Panc1 (cell line): ENCODE measurements around the gene CDH6. TPM values are rescaled to one million over a fixed set of nuclear protein-coding genes. Genes with fewer than 3 reads are reported as not detected.
A peak's percentile ranks its signal among the peaks of the same experiment; 100 is the strongest.

Source experiments
- ATAC-seq: fragments of 200-7000 bp; cut with Tn5 transposase; 2 replicates; pipeline ENCODE4 v1.9.1; 2020; ENCODE audit warnings: mild to moderate bottlenecking, moderate library complexity
- BruUV-seq: library from RNA; stranded (reverse); fragments of 400-500 nt; replicated peaks from 2 replicates; lab custom pipeline; 2021; lab: Mats Ljungman, UMichigan
- CTCF ChIA-PET: fragments of 300-600 bp; sonication (Branson Sonifier 250); formaldehyde crosslinking; loops from one replicate; lab custom pipeline; 2022; ENCODE audit warnings: antibody characterized with exemption; lab: Charles Lee
- POLR2A ChIA-PET: fragments of 300-600 bp; sonication (Branson Sonifier 250); formaldehyde crosslinking; loops from one replicate; lab custom pipeline; 2022; ENCODE audit warnings: antibody characterized with exemption; lab: Charles Lee
- DNase-seq: peaks from one replicate; pipeline ENCODE4 v3.0.0-alpha.2; 2010; ENCODE audit warnings: low read depth, low spot score
- H3K27ac ChIP-seq: 2 replicates; pipeline ENCODE4 v1.5.1; 2011; ENCODE audit warnings: mild to moderate bottlenecking, low read length, inconsistent platforms
- H3K27me3 ChIP-seq: fragments of 200-500 bp; sonication (Bioruptor generic); 2 replicates; pipeline ENCODE4 v1.6.0; 2014; ENCODE audit warnings: low read length, inconsistent platforms; ENCODE audit not compliant: control insufficient read depth, insufficient read depth
- H3K36me3 ChIP-seq: fragments of 200-500 bp; sonication (Bioruptor generic); 2 replicates; pipeline ENCODE4 v1.5.1; 2014; ENCODE audit warnings: inconsistent platforms, mild to moderate bottlenecking, low read length, moderate library complexity; ENCODE audit not compliant: control insufficient read depth, insufficient read depth
- H3K4me1 ChIP-seq: 2 replicates; pipeline ENCODE4 v1.5.1; 2011; ENCODE audit warnings: inconsistent platforms, mild to moderate bottlenecking, low read length, moderate library complexity; ENCODE audit not compliant: control insufficient read depth, insufficient read depth
- H3K4me3 ChIP-seq, 2 experiments: 2 replicates each; pipeline ENCODE4 v1.5.1; 2011 to 2012; ENCODE audit warnings: low read depth in 2 of 2, low read length in 2 of 2, mild to moderate bottlenecking in 2 of 2, inconsistent platforms in 1 of 2, moderate library complexity in 1 of 2
- H3K9me3 ChIP-seq: fragments of 200-500 bp; sonication (Bioruptor generic); 2 replicates; pipeline ENCODE4 v1.5.1; 2014; ENCODE audit warnings: low read depth, mild to moderate bottlenecking, inconsistent platforms, low read length, moderate library complexity; ENCODE audit not compliant: control insufficient read depth, insufficient read depth
- POLR2AphosphoS5 ChIP-seq: IDR thresholded peaks from 2 replicates; pipeline ENCODE4 v1.6.1; 2012; ENCODE audit warnings: mild to moderate bottlenecking, low read depth, low read length, moderate library complexity
- REST ChIP-seq, 2 experiments: IDR thresholded peaks; 2 replicates each; pipeline ENCODE4 v1.6.1; 2011 to 2012; ENCODE audit warnings: low read depth in 2 of 2, control low read depth in 1 of 2, low read length in 1 of 2, mild to moderate bottlenecking in 1 of 2, moderate library complexity in 1 of 2; ENCODE audit not compliant: insufficient read depth in 1 of 2
- SIN3A ChIP-seq: IDR thresholded peaks from 2 replicates; pipeline ENCODE4 v1.6.1; 2012; ENCODE audit warnings: low read depth, mild to moderate bottlenecking, low read length, moderate library complexity, borderline replicate concordance; ENCODE audit not compliant: insufficient read depth
- TCF7L2 ChIP-seq: IDR thresholded peaks from 2 replicates; pipeline ENCODE4 v1.6.1; 2011; ENCODE audit warnings: mild to moderate bottlenecking, low read depth, low read length, inconsistent platforms
- in situ Hi-C: cut with HindIII; loops from 2 replicates; pipeline ENCODE4 v1.10.0; 2016; ENCODE audit warnings: low sequenced_read_pairs, low pct_unique_long_range_greater_than_20kb
- intact Hi-C: fragments of 100-400 bp; cut with micrococcal nuclease; formaldehyde crosslinking; loops from one replicate; pipeline ENCODE4 v1.10.0; 2022; ENCODE audit not compliant: unreplicated experiment
- total RNA-seq: library from RNA; stranded (reverse); gene quantifications from one replicate; pipeline ENCODE4 v1.2.1, GENCODE V29; 2021; ENCODE audit not compliant: unreplicated experiment
- TF ChIP-seq, protein P1 (sequence below): fragments of 450-650 bp; IDR thresholded peaks from 2 replicates; pipeline ENCODE4 v1.5.1; 2017; ENCODE audit warnings: mild to moderate bottlenecking

Gene CDH6
- total RNA-seq, 1 experiment from 2014 or later = 0.36 TPM

- TF ChIP-seq, protein P1, sequence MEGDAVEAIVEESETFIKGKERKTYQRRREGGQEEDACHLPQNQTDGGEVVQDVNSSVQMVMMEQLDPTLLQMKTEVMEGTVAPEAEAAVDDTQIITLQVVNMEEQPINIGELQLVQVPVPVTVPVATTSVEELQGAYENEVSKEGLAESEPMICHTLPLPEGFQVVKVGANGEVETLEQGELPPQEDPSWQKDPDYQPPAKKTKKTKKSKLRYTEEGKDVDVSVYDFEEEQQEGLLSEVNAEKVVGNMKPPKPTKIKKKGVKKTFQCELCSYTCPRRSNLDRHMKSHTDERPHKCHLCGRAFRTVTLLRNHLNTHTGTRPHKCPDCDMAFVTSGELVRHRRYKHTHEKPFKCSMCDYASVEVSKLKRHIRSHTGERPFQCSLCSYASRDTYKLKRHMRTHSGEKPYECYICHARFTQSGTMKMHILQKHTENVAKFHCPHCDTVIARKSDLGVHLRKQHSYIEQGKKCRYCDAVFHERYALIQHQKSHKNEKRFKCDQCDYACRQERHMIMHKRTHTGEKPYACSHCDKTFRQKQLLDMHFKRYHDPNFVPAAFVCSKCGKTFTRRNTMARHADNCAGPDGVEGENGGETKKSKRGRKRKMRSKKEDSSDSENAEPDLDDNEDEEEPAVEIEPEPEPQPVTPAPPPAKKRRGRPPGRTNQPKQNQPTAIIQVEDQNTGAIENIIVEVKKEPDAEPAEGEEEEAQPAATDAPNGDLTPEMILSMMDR = peak; percentile 74; the same call in 1 of the 2 replicates
- TF ChIP-seq TCF7L2 = no peak
- no peak for TF ChIP-seq POLR2AphosphoS5
- peak in 1 of 2 experiments; percentile 27; a peak in 1 of 4 replicates for TF ChIP-seq REST (IDR thresholded peaks at IDR 0.05; ENCODE audit: insufficient read depth in 1 of 2, low read depth in 2 of 2, low read length in 1 of 2)
- TF ChIP-seq SIN3A = no peak
- CTCF ChIA-PET = interaction anchor here (0.7 to 1.3 kb wide), 2 partner anchors 10 to 139 kb away, joined by 3 read pairs; no protein-coding TSS in a partner anchor
- BruUV-seq = no TSS peak
- intact Hi-C loops = no loop called here
- peak; percentile 57 for DNase-seq
- 0 out of 2 replicates have a peak, but pooled peaks have one; percentile 56 for ATAC-seq
- H3K36me3 ChIP-seq = no peaks in the 10 kb centered on the region
- POLR2A ChIA-PET = no interaction called here
- H3K27ac ChIP-seq = no peak overlapping the region
- H3K9me3 ChIP-seq = no peaks in the 10 kb centered on the region
- no peak overlapping the region for H3K4me3 ChIP-seq
- H3K4me1 ChIP-seq = no peaks in the 10 kb centered on the region
- peaks cover 5% of the 10 kb centered on the region; the same call in 1 of the 2 replicates for H3K27me3 ChIP-seq
- in situ Hi-C loops = no loop called here
Observed at GRCh38 chr5:31186672-31187267, 6.7 kb upstream of the CDH6 start.

DNA sequence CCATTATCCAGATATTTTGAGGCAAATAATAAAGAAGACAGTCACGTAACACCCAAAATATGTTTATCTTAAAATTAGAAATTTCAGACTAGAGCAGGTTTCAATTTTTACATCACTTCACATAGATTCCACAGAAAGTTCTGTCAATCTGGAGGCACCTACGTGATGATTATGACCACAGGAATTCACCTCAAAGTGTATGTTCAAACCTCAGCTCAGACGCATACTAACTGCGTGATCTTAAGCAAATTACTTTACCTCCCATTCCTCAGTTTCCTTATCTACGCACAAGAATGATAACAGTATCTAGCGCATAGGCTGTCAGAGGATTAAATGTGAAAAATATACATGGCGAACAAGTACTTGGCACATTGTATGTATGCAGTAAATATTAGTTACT is 5.9 kb upstream of the CDH6 start:
- intact Hi-C loops = no loop called here
- H3K27ac ChIP-seq = no peak overlapping the region

More for the DNA sequence above, 5.9 kb upstream of the CDH6 start:
- ChIA-PET CTCF (interaction anchor here (0.7 to 1.3 kb wide), 2 partner anchors 9 to 140 kb away, joined by 3 read pairs; no protein-coding TSS in a partner anchor), POLR2A (no interaction called here)
- in situ Hi-C loops = no loop called here
- TF ChIP-seq, protein P1 = no peak
- TF ChIP-seq POLR2AphosphoS5 (no peak), SIN3A (no peak), REST (IDR thresholded peaks at IDR 0.05; ENCODE audit: insufficient read depth in 1 of 2, low read depth in 2 of 2, low read length in 1 of 2) (no peak)
- Histone ChIP-seq H3K9me3 (no peaks in the 10 kb centered on the region), H3K4me1 (no peaks in the 10 kb centered on the region), H3K27me3 (peaks cover 14% of the 10 kb centered on the region), H3K4me3 (no peak overlapping the region), H3K36me3 (no peaks in the 10 kb centered on the region)
- no peak for DNase-seq
- no peak for ATAC-seq
- BruUV-seq = no TSS peak
